OCI-M2 (cell line): ENCODE data around the gene EID3.

Source experiments
- DNase-seq: peaks from one replicate; lab custom pipeline; 2025; ENCODE audit not compliant: unreplicated experiment; lab: John Stamatoyannopoulos, UW

The EID3 gene

DNA sequence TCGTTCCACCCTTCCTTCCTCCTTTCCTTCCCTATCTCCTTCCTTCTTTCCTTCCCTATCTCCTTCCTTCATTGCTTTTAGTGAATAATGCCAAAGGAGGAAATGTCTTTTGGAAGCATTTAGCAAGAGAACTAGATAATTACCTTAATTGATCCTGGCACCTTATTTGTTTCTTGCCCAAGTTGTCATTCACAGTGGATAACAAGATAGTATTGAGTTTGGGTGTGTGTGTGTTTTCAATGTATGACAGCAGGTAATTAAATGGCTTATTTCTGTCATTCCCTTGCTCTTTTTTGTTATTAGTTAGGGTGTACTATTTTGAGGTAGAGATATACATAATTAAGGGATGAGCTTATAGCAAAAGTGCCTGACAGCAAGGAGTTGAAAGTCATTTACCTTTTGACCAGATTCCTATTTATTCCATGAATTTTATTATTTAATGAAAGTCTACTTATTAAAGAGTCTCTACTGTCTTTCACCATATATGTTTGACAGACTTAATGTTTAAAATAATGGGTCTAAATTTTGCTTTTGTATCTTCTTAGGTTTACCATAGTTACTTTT is 30.2 kb downstream of the EID3 start:
- DNase-seq, result no peak

DNA sequence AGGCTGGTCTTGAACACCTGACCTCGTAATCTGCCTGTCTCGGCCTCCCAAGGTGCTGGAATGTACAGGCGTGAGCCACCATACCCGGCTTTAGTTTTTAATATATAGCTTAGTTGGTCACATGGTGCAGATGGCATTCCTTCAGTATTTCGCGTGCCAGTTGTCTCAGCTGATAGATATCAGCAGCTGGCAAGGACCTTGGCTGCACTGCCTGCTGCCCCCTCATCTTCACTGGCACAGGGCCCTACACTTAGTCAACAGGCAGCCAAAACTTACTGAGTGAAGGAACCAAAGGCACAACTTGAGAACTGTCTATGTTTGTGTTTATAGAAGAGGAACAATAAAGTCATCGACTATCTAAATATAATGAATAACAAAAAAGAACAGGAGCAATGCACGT is 31.0 kb downstream of the EID3 start:
- DNase-seq, result no peak

DNA sequence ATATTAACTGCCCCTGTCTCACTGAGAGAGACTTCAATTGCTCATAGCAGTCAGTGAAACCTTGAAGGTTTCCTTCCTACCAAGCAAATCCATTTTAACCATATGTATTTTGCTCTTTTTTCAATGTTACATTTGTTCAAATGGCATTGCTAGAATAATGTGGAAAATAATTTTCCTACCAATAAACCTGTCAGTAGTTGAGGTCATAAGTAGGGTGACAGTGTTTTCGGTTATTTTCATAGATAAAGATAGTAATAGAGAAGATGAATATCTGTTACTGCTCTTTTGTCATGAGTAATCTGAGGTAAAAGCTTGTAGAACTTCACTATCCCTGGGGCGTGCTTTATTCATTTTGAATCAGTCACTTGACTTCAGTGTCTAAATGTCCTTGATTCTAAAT is 32.6 kb downstream of the EID3 start:
- DNase-seq, result no peak

DNA sequence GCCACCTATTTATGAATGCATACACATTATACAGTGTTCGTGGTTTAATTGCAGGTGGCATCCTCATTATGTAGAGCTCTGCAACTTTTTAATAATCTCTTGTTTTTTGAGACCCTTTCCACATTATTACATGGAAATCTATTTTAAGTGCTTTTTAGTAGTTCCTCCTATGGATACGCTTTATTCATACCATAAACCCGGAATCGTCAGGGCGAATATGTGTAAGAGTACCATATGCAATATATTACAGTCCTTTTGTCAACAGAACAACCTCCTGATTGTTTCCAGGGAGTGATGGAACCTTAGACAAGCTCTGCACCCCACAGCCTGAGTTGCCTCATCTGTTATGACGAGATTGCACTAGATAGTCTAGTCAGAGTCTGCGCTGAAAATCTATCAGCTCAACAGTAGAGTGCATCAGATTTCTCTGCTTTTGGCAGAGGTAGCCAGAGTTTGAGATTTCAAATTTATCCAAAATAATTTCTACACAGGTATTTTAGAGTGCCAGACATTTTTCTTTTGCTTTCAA is 33.6 kb downstream of the EID3 start:
- no peak for DNase-seq

DNA sequence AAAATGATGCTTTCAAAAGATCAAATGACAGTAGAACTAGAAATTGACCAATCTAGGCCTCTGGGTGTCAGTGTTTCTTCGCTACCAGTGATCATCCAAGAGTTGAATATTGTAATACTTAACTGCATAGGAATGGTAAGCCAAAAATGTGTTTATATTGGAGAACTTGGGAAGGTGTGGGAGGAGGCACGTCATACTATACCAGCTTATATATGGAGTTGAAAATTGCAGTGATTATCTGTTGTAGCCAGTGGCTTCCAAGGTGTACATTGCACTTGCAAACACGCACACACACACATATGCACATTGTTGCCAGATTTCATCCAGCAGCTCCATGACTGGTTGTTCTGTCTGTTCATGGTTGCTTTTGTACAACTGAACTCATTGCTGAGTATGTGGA is 36.1 kb downstream of the EID3 start:
- DNase-seq, result no peak

DNA sequence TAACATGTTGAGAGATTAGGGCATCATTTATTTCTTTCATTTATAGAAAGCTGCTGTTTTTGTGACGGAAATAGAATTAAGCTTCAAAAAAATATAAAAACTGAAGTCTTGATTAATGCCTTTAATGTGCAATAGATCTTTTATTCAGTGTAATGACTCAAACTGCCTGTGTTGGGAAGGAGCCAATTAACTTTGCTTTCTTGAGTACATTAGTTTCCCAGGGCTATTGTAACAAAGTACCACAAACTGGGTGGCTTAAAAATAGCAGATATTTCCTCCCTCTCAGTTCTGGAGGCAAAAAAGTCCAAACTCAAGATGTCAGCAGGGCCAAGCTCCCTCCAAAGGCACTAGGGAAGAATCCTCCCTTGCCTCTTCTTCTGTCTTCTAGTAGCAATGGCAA is 36.6 kb downstream of the EID3 start:
- no peak for DNase-seq

DNA sequence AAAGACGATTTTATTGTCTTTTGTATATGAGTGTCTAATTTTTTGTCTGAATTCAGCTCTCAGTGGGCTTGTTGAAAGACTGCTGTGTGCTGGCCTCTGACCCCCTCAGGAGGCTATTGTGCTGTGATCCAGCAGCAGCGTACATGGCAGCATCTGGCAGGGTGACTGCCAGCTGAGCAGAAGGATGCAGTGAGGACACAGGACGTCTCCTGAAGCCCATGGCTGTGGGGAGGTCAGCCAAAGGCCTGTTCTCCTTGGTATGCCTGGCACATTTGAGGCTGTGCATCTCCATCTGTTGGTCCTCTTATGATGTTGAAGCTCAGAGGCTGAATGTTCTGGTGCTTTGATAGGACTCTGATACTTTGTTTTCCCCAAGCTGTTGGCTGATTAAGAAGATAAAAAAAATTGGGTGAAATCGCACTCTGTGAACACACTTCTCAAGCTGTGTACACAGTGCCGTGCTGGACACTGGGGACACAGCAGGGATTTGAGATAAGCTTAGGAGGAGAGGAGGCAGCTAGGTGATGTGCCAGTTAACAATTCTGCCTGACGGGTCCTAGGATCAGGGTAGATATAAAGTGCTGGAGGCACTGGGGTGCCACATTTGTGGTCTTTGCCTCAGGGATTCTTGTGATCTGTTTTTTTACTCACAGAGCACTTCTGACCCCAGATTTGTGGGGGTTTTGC is 37.5 kb downstream of the EID3 start:
- DNase-seq, result no peak

DNA sequence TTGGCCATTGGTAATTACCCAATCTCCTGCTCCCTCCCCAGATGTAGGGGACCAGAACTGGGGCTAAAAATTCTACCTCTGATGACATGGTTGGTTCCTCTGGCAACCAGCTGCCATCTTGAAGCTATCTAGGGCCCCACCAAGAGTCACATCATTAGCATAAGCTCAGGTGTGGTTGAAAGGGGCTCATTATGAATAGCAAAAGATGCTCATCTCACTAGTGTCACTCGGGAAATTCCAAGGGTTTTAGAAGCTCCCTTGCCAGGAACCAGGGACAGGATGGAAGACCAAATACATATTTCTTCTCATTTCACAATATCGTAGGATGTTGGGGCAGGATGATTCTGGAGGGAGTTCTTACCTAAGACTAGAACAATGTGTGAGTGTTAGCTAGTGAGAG is 38.6 kb downstream of the EID3 start:
- DNase-seq, result no peak

DNA sequence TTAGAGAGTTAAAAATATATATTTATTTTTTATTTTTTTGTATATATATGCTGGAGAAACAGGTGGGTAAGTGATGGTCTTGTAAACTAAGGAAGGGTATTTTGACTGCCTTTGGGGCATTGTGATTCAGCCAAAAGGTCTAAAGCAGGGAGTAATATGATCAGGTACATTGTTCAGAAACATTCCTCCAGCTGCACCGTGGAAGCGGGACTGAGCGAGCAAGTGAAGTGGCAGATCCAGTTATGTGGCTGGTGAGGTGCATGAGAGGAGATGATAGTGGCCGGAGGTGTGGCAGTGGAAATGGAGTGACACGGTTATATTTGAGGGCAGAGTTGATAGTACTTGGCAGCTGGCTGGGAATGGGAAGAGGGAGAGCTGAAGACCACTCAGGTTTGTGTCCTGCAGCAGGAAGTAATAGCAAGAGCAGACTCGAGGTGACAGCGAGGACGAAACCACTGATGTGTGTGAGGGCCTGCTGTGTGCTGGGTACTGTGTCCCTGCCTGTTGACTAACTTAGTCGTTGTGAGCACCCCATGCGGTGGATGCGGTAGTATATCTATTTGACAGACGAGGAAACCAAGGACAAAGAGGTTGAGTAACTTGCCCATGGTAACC is 39.2 kb downstream of the EID3 start:
- no peak for DNase-seq

DNA sequence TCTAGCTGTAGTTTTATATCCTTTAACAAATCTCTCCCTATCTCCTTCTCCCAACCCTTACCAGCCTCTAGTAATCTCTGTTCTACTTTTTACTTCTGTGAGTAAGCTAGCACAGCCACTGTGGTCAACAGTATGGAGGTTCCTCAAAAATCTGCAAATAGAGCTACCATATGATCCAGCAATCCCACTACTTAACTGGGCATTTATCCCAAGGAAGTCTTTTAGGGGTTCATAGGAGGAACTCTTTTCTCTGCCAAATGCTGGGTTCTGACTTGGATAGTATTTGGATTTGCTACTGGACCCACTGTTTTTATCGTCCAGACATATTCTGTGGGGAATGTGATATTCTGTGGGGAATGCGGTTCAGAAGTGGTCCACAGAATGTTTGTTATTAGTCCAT is 41.1 kb downstream of the EID3 start:
- no peak for DNase-seq

DNA sequence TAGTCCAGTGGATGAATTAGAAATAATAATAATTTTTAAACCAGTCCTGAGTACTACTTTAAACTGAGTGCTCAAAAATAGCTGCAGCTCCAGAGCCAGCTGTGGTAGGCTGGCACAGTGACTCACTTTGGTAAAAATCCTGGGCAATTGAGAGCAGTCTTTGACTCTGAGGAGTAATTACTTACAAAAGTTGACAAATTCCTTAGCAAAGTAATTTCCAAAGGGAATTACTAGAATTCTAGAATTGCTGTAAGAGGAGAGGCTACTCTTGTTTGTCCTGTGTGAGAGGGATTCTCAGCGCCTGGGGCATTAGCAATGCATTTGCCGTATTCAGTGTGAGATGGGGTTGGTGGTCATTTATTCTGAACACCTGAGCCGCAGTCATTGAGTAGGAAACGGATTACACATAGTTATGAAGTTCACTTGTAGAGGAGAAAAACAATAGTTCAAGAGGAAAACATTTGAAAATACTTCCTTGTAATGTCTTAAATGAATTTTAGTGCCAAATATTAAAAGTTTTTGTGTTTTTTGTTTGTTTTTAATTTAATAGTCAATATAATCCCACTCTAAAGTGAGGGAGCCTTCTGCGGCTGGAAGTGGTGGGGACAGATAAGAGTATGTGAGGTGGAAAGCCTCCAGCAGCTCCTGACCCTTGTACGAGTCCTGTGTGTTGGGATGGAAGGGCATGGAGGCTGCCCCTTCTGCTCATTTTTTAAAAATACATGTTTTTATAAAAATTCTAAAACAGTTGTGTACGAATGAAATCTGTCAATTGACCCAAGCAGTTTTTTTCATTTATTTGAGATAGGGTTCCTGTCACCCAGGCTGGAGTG is 41.9 kb downstream of the EID3 start:
- DNase-seq, result no peak

DNA sequence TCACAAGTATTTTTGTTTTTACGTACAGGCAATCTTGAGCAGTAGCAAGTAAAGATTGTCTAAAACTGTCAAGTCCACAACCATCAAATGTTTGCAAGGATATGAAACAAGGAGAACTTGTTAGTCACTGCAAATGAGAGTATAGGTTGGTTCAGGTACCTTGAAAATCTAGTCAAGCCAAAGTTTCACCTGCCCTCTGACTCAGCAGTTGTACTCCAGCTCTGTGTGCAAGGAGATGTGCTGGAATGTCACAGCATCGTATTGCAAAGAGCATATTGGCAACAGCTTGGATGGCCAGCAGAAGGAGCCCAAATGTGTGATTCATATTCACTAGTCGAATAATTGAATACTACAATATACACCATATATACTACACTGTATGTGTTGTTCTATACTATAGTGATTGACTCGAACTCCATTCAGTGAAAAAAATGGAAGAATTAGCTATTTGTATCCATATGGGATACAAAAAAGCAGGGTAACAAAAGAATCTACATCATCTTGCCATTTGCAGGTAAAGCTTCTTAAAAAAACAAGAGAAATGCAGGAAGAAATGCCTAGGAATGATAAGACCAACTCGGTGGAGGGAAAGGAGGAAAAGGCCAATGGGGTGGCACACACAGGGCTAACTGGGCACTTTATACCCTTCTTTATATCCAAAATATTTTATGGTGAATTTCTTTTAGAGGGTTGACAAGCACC is 44.0 kb downstream of the EID3 start:
- no peak for DNase-seq

DNA sequence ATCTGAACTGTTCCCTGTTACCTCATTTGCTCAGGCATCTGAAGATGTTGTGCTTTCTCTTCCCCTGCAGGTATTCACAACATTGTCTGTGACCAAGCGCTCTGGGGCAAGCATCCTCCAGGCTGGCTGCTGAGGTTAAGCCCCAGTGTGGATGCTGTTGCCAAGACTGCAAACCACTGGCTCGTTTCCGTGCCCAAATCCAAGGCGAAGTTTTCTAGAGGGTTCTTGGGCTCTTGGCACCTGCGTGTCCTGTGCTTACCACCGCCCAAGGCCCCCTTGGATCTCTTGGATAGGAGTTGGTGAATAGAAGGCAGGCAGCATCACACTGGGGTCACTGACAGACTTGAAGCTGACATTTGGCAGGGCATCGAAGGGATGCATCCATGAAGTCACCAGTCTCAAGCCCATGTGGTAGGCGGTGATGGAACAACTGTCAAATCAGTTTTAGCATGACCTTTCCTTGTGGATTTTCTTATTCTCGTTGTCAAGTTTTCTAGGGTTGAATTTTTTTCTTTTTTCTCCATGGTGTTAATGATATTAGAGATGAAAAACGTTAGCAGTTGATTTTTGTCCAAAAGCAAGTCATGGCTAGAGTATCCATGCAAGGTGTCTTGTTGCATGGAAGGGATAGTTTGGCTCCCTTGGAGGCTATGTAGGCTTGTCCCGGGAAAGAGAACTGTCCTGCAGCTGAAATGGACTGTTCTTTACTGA is 44.9 kb downstream of the EID3 start:
- DNase-seq, result no peak

DNA sequence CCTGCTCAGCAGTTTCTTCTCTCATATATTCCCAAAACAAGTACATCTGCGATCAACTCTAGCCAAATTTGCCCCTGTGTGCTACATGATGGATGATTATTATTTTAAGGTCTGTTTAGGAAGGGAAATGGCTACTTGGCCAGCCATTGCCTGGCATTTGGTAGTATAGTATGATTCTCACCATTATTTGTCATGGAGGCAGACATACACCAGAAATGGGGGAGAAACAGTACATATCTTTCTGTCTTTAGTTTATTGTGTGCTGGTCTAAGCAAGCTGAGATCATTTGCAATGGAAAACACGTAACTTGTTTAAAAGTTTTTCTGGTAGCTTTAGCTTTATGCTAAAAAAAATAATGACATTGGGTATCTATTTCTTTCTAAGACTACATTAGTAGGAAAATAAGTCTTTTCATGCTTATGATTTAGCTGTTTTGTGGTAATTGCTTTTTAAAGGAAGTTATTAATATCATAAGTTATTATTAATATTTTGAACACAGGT is 45.5 kb downstream of the EID3 start:
- no peak for DNase-seq

DNA sequence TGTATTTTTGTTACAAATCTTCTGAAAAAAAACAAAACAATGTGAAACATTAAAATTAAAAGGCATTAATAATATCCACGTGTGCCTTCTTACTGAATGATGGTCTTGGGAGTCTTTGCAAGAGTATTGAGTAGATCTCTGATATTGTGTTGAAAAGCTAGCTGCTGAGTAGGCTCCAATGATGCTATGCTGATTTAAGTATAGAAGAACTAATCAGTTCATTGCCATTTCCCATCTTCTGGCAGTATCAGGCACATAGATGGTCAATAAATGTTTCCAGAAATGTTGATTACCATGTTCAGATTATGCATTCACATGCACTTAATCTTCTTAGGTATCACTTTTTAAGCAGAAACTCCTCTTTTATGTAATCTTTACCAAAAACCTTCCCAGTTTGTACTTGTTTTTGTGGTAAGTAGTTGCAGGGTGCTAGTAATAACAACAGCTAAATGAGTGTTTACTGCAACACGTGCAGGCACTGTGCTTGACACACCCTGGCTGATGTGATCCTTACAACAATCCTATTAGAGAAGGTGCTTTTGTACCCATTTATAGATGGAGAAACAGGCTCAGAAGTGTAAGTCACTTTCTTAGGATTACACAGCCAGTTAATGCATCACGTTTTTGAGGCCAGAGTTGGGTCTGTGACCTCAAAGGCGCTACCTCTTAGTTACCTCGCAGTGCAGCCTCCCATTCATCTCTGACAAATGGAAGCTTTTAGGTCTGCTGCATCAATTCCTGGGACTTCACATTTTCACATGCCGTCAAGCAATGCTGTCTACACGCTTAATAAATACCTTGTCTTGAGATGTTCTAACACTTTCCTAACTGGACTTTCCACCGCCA is 46.9 kb downstream of the EID3 start:
- DNase-seq, result no peak

DNA sequence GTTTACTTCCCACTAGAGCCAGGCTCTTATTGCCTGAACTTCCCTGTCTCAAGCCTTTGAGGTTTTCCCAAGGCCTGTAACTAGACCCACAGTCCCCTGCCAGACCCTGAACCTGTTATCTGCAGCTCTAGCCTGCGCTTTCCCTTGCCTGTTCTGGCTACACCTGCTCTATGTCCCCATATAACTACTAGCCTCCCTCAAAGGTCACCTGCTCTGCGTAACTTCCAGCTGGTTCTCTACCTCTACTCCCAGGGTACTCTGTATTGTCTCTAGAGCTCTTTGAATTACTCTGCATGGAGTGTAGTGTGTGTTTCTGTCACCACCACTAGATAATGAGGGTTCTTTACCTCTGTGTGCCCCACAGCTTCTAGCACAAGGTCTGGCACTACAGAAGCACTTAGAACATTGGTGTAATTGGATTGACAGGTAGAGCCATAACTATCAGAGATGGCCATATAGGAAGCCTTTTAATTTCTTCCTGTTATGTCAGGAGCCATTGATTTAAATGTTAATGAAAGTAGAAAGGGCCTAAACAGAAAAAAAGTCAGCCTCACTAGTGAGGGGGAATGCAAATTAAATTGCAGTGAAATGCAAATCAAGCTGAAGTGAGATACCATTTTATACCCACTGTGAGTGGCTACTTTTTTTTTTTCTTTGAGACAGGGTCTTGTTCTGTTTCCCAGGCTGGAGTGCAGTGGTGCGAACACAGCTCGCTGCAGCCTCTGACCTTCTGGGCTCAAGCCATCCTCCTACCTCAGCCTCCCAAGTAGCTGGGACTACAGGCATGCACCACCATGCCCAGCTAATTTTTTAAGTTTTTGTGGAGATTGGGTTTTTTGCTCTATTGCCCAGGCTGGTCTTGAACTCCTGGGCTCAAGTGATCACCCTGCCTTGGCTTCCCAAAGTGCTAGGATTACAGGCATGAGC is 47.8 kb downstream of the EID3 start:
- no peak for DNase-seq

DNA sequence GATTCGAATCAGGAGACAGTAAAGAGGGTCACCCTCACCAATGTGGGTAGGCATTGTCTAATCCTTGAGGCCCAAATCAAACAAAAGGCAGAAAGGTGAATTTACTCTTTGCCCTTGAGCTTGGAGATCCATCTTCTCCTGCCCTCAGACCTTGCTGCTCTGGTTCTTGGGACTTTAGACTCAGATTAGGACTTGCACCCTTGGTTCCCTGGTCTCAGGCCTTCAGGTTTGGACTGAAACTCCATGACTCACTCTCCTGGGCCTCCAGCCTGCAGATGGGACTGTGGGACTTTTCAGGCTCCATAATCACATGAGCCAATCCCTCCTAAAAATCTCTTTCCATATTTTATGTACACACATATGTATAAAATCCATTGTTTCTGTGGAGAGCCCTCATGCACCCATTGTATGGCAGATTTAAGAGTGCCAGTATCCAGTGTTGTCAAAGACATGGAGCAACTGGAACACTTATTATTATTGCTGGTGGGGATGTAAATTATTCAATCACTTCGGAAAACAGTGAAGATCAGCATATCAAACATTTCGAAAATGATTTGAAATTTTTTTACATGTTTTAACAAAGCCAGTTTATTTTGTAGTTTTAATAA is 48.7 kb downstream of the EID3 start:
- DNase-seq, result no peak
